ENCODE measurements around the gene SLC9A1.
A peak's percentile ranks its signal among the peaks of the same experiment; 100 is the strongest.
"Not testable (repeated sequence)": the region's sequence is repeated elsewhere in the genome, so short reads cannot be mapped to it uniquely, and the experiment has no call there.

Gene SLC9A1

GRCh38 chr1:27132624-27133023, 22.3 kb downstream of the SLC9A1 start:
- DNase-seq (ENCODE audit: low spot score): no peak

GRCh38 chr1:27132147-27132546, 22.8 kb downstream of the SLC9A1 start:
- no peak for DNase-seq (ENCODE audit: low spot score)

DNA sequence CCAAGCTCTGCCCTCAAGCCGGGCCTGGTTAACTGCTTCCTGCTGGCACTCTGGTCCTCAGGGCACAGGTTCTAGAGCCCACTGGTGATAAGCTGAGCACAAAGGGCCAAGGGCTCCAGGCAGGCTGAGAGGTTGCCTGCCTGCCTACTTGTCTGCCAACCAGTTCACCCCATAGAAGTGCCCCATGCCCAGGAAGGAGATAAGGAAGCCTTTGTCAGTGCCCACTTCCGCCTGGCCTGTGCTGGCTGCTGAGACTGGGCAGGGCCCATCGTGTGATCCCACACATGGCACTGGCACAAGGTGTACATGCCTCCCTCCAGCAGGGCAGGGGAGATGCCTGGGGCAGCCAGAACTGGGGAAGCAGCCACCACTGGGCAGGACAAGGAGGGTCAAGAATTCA, 24.1 kb downstream of the SLC9A1 start:
- no peak for DNase-seq (ENCODE audit: low spot score)

DNA sequence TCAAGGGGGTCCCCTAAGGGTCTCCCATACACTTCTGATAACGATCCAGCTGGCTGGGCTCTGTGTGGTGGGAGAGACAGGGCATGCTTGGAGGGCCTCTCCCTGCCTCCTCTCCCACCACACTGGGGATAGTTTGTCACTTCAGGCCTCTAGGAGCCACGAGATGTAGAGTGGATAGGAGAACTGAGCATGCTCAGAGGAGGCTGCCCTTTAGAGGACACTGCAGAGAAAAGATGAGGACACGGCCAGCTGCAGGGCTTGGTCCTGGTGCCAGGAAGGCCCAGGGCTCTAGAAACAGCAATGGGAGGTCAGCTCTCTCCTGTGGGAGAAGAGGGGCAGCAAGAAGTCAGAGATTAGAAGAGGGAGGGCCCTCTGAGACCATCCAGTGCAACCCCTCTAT, 25.7 kb downstream of the SLC9A1 start:
- DNase-seq (ENCODE audit: low spot score): no peak

DNA sequence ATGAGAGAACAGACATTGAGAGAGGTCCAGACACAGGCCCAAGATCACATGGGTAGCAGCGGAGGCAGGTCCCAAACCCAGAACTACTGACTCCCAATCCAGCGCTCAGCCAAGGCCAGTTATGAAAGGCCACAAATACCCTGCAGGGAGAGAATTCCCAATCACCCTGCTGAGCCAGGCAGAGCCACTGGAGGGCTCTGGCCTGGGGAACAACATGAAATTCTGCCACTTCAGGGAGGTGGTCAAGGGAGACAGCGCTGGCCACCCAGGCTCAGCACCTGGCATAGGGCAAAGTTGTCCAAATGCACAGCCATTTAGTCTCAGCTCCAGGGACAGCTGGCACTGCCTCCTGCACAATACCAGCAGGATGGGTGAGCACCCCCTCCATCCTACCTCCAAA, 27.5 kb downstream of the SLC9A1 start:
- no peak for DNase-seq (ENCODE audit: low spot score)

GRCh38 chr1:27126391-27126790, 28.5 kb downstream of the SLC9A1 start:
- no peak for DNase-seq (ENCODE audit: low spot score)

- not testable (repeated sequence) for DNase-seq (ENCODE audit: low spot score)
Observed at GRCh38 chr1:27125125-27125524, 29.8 kb downstream of the SLC9A1 start.

DNA sequence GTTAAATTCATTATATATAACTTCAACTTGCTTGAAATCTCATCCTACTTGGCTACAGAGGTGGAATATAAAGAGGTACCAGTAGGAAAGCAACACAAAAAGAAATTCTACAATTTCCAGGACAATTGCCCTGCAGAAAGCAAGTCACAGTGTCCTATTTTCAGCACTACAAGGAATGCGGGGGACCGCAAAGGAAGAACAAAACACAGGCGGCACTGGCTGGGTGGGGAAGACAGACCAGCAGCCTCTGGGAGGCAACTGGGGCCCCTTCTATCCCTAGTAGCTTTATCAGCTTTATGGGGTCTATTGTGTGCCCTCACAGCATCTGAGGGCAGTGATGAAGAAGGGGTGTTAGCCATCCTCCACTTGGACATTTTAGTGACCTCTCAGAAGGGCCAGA, 30.5 kb downstream of the SLC9A1 start:
- no peak for DNase-seq (ENCODE audit: low spot score)

GRCh38 chr1:27122652-27123051, 32.3 kb downstream of the SLC9A1 start:
- no peak for DNase-seq (ENCODE audit: low spot score)

DNA sequence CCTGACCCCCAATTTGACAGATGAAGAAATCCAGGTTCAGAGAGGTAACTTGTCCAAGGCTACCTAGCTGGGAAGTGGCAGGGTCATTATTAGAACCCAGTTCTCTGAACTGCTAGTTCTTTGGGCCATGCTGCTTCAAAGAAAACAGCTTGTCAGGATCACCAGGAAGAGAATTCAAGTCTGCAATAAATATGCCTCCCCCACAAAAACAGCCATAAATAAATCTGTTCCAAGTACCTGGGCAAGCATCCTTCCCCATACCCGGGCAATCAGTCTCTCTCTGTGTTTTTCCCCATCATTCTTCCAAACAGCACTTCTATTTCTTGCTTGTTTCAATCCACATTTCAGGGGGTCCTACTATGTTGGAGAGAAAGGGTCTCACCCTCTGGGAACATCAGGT, 34.1 kb downstream of the SLC9A1 start:
- no peak for DNase-seq (ENCODE audit: low spot score)

DNA sequence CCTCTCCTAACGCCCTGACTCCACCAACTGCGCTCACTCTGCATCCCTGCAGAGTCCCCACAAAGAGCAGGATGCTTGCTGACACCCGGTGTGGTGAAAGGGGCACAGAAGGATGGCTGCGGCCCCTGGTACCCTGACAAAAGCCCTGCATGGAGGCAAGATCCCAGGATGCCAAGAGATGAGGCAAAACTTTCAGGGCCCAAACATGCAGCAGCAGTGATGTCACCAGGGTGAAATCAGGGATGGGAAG, 36.6 kb downstream of the SLC9A1 start:
- DNase-seq (ENCODE audit: low spot score): no peak

DNA sequence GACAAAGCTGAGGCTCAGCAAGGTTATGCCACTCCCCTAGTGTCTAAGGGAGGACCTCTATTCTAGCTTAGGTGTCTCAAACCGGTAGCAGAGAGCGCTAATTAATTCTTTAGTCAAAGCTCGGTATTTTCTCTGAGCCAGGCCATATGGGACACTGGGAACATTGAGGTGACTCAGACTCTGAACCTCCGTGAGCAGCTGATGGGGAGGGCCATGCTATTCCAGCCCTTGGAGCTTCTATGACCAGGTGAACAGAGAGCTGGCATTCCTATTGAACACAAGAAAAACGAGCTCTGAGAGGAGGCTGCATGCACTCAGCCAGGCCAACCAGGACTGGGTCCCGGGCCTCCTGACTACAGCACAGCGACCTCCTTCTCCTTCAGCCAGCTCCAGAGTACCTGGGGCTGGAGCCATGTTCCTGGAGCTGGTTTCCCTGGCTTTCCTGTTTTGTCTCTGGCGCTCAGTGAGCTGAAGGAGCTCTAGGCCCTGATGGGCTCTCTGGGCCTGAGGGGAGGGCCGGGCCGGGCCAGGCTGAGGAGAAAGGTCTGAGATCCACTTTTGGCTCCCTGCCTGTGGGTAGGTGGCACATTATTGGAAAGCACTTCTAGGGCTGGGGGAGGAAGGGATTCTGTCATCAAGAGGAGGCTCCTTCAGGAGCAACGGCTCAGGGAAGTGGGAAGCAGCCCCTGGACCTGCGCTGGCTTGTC, 37.0 kb downstream of the SLC9A1 start:
- DNase-seq (ENCODE audit: low spot score): no peak

DNA sequence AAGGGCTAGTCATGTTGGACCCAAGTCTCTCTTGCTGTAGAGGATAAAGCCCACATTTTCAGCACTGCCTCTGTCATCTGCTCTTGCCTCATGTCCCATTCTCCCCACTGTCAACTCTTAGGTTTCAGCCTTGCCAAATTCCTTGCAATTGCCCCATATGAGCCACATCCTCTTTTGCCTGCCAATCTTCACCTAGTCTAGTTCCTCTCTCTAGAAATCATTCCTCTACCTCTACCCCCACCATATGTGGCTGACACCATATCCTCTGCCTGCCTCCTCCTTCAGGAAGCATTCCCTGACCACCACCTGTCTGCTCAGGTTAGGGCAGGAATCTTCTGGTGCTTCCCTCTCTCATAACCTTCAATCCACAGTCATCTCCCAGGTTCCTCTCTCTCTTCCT, 38.2 kb downstream of the SLC9A1 start:
- no peak for DNase-seq (ENCODE audit: low spot score)

DNA sequence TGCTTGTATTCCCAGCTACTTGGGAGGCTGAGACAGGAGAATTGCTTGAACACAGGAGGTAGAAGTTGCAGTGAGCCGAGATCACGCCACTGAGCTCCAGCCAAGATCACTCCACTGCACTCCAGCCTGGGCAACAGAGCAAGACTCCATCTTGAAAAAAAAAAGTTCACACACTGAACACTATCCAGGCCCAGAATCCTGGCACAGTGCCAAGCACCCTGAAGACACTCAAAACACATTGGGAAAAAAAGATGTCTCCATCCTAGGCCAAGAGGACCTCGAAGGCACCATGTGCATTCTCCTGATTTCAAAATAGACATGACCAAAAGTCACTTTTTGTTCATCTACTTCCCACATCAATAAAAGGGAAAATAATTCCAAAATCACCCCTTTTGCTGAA, 38.7 kb downstream of the SLC9A1 start:
- peak; percentile 60 for DNase-seq (ENCODE audit: low spot score)

GRCh38 chr1:27114546-27114945, 40.4 kb downstream of the SLC9A1 start:
- no peak for DNase-seq (ENCODE audit: low spot score)

GRCh38 chr1:27113861-27114260, 41.1 kb downstream of the SLC9A1 start:
- DNase-seq (ENCODE audit: low spot score): no peak

- DNase-seq (ENCODE audit: low spot score): no peak
Observed at GRCh38 chr1:27111626-27112573, 43.0 kb downstream of the SLC9A1 start.

DNA sequence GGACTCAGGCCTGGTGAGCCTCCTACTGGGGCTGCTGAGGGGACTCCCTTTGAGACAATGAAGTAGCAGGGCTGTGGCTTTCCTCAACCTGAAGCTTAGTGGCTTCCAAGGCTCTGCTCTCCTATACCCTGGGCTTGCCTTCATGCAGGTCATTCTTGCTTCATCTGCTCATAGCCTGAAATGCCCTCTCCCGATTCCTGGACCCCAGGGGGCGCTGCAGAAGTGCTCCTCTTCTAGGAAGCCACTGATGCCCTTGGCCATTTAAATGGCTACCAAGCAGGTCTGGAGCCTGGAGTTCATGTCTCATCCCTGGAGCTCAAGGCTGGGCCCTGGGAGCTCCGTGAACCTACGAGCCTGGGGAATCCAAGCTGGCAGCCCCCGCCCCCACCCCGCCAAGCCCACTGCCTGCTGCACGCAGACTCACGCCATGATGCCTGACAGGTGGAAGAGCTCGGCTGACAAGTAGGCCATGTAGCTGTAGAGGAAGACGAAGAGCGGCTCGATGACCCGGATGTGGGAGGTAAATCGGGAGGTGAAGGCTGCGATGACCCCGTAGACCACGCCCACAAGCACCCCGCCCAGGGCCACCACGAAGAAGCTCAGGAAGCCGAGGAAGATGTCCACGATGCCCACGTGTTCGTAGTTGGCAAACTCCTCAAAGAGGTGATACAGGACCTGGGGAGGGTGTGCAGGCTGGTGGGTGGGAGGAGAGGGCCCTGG, 45.7 kb downstream of the SLC9A1 start:
- peak; percentile 23 for DNase-seq (ENCODE audit: low spot score)

DNA sequence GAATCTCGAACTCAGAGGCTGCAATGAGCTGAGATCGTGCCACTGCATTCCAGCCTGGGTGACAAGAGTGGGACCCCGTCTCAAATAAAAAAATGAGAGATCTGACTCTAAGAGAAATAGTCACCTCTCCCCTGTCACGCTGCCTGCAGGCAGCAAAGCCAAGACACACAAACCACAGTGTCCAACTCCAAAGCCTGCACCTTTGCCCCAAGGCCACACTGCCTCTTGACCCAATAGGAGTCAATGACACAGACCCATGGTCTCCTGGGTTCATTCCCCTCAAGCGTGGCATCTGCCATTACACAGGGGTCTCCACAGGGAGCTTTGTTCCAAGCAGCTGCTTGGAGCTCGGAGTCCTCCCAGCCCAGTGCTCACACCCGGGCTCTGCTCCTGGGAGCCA, 46.3 kb downstream of the SLC9A1 start:
- DNase-seq (ENCODE audit: low spot score): no peak

DNA sequence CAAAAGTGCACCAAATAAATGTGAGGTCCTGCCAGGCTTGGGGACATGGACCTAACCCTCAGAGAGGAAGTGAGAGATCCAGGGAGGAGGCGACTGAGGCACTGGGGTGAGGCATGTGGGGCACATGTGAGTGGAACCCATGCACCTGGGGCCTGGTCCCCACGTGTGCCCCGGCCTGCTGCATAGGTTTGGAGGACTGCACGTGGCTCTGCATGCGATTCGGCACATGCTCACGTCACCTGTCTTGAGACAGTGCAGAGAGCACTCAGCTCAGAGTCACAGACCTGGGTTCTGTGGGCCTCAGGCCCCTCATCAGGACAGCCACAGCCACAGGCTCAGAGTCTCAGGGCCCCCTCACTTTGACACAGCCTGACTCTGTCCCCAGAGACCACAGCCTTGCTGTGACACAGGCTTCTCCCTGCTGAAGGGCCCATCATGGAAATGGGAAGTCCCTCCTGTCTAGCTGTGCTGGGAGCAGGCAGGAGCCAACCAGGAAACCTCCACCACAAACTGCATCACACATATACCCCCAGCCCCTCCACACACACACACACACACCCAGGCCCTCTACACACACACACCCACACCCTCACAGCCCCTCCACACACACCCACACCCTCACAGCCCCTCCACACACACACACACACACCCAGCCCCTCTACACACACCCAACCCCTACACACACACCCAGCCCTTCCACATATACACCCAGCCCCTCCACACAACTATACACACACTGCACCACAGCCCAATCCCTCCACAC, 48.2 kb downstream of the SLC9A1 start:
- no peak for DNase-seq (ENCODE audit: low spot score)

- DNase-seq (ENCODE audit: low spot score): no peak
Observed at GRCh38 chr1:27105018-27105417, 49.9 kb downstream of the SLC9A1 start.

DNA sequence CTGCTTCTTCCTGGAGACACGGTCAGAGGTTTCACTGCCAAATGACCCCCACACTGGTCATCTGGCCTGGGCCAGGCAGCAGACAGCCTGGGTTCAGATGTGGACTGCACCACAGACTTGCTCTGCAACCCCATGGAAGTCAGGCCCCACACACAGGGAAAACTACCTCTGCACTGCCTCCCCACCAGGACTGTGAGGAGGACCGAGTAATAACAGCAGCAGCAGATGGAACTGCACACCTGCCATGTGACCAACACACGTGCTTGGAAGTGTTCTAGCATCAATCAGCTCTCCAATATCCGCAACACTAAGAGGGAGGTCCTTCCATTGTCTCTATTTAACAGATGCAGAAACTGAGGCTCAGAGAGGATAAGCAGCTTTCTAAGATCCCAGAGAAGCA, 51.4 kb downstream of the SLC9A1 start:
- DNase-seq (ENCODE audit: low spot score): no peak

All from hematopoietic multipotent progenitor cell treated with erythropoietin and hydrocortisone succinate and interleukin-3 and kit ligand, for 15 days (in vitro differentiated cells).